ENCODE data around the gene HNRNPAB. TPM values are rescaled to one million over a fixed set of nuclear protein-coding genes. Genes with fewer than 3 reads are reported as not detected.

HNRNPAB gene
- total and polyA plus RNA-seq, 2 donors (not counting 3 experiments of a cell fraction or from before 2014, with no cell fraction given) = 207 to 309 TPM

DNA sequence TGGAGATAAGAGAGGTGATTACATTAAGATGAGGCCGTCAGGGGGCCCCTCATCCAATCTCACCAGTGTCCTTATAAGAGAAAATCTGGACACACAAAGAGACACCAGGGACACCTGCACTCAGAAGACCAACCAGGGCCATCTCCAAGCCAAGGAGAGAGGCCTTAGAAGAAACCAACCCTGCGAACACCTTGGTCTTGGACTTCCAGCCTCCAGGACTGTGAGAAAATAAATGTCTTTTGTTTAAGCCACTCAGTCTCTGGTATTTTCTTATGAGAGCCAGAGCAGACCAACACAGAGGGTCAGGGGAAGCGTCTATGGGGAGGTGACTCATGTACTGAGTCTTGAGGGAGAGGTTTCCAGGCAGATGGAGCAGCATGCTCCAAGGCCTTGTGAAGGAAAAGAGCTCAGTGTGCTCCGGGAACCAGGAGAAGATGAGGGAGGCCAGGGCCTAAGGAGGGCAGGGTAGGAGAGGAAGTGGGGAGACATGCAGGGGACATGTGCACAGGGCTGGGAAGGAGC is 22.9 kb downstream of the HNRNPAB start:
- Histone ChIP-seq H3K4me2 (ENCODE audit: insufficient read depth, low read length) (no peak overlapping the region), H4K20me1 (replicated peaks; ENCODE audit: control insufficient read depth, extremely low read depth, insufficient read depth, low read length) (no peaks in the 10 kb centered on the region), H3K4me1 (ENCODE audit: control insufficient read depth, extremely low read depth, insufficient read depth, low read length) (peaks cover 16% of the 10 kb centered on the region), H3K36me3 (ENCODE audit: control insufficient read depth in 2 of 2, extremely low read depth in 1 of 2, insufficient read depth in 2 of 2, low read length in 2 of 2) (peaks cover 8 to 19% of the 10 kb centered on the region in 2 experiments), H3K79me2 (ENCODE audit: control insufficient read depth, insufficient read depth, low read length) (peaks cover 33% of the 10 kb centered on the region), H3K9me3 (replicated peaks; ENCODE audit: control insufficient read depth, insufficient read depth, low read length) (no peaks in the 10 kb centered on the region), H3K27me3 (ENCODE audit: control insufficient read depth in 2 of 2, insufficient read depth in 2 of 2, low read length in 2 of 2) (no peaks in the 10 kb centered on the region), H3K9me1 (replicated peaks; ENCODE audit: control insufficient read depth, extremely low read depth, insufficient read depth, low read length) (no peaks in the 10 kb centered on the region), H3K9ac (replicated peaks; ENCODE audit: extremely low read depth, insufficient read depth, low read length) (no peak overlapping the region), H2AFZ (ENCODE audit: low read depth, low read length) (no peak overlapping the region), H3K4me3 (replicated peaks in 1 of 3; ENCODE audit: insufficient read depth in 1 of 3, low read depth in 1 of 3, low read length in 3 of 3) (no peak overlapping the region), H3K27ac (ENCODE audit: insufficient read depth, low read depth, low read length) (no peak overlapping the region)
- intact Hi-C loops (cut with micrococcal nuclease) (no loop called here), dilution Hi-C loops (cut with MboI; ENCODE audit: extremely low pct_ligation_motif_present, low sequenced_read_pairs) (no loop called here)
- ChIA-PET POLR2A (interaction anchor here (0.6 kb wide), 1 partner anchor 10 kb away, joined by 6 read pairs; no protein-coding TSS in a partner anchor), CTCF (no interaction called here)
- TF ChIP-seq FOS (IDR thresholded peaks at IDR 0.05; ENCODE audit: borderline replicate concordance, insufficient read depth, low read length) (peak; percentile 49), CTCF (IDR thresholded peaks at IDR 0.05; ENCODE audit: extremely low read depth in 1 of 2, insufficient read depth in 1 of 2, low read depth in 1 of 2, low read length in 2 of 2) (no peak)
- DNase-seq (ENCODE audit: low read depth, low spot score) = no peak
- no TSS peak for BruUV-seq (replicated peaks)
- no peak for FAIRE-seq

GRCh38 chr5:178227929-178228328 is 23.6 kb downstream of the HNRNPAB start:
- no peak overlapping the region for H3K27ac ChIP-seq (ENCODE audit: insufficient read depth, low read depth, low read length)
- H3K9me1 ChIP-seq (replicated peaks; ENCODE audit: control insufficient read depth, extremely low read depth, insufficient read depth, low read length) = no peaks in the 10 kb centered on the region
- no peak overlapping the region for H3K4me3 ChIP-seq (replicated peaks in 1 of 3; ENCODE audit: insufficient read depth in 1 of 3, low read depth in 1 of 3, low read length in 3 of 3)
- FAIRE-seq (no peak), DNase-seq (ENCODE audit: low read depth, low spot score) (no peak)
- dilution Hi-C loops (cut with MboI; ENCODE audit: extremely low pct_ligation_motif_present, low sequenced_read_pairs) = no loop called here
- no peak overlapping the region for H2AFZ ChIP-seq (ENCODE audit: low read depth, low read length)
- POLR2A ChIA-PET = interaction anchor here (0.6 to 0.7 kb wide), 2 partner anchors 10 to 398 kb away, joined by 3 to 6 read pairs; no protein-coding TSS in a partner anchor
- H3K36me3 ChIP-seq (ENCODE audit: control insufficient read depth in 2 of 2, extremely low read depth in 1 of 2, insufficient read depth in 2 of 2, low read length in 2 of 2) = peaks cover 8 to 17% of the 10 kb centered on the region in 2 experiments
- intact Hi-C loops (cut with micrococcal nuclease) = no loop called here
- H3K9me3 ChIP-seq (replicated peaks; ENCODE audit: control insufficient read depth, insufficient read depth, low read length) = no peaks in the 10 kb centered on the region
- no peaks in the 10 kb centered on the region for H4K20me1 ChIP-seq (replicated peaks; ENCODE audit: control insufficient read depth, extremely low read depth, insufficient read depth, low read length)
- TF ChIP-seq EZH2 (IDR thresholded peaks at IDR 0.05; ENCODE audit: borderline replicate concordance, low read depth, low read length, severe bottlenecking) = no peak
- TF ChIP-seq POLR2AphosphoS5 (IDR thresholded peaks at IDR 0.05; ENCODE audit: insufficient read depth, low read depth, low read length) = no peak
- H3K4me2 ChIP-seq (ENCODE audit: insufficient read depth, low read length) = no peak overlapping the region
- no peaks in the 10 kb centered on the region for H3K27me3 ChIP-seq (ENCODE audit: control insufficient read depth in 2 of 2, insufficient read depth in 2 of 2, low read length in 2 of 2)
- H3K9ac ChIP-seq (replicated peaks; ENCODE audit: extremely low read depth, insufficient read depth, low read length) = no peak overlapping the region
- CTCF ChIA-PET = no interaction called here
- peaks cover 33% of the 10 kb centered on the region for H3K79me2 ChIP-seq (ENCODE audit: control insufficient read depth, insufficient read depth, low read length)
- peaks cover 16% of the 10 kb centered on the region for H3K4me1 ChIP-seq (ENCODE audit: control insufficient read depth, extremely low read depth, insufficient read depth, low read length)
- no TSS peak for BruUV-seq (replicated peaks)
